ENCODE measurements around the gene KIZ.
A peak's percentile ranks its signal among the peaks of the same experiment; 100 is the strongest.
"Not testable (repeated sequence)": the region's sequence is repeated elsewhere in the genome, so short reads cannot be mapped to it uniquely, and the experiment has no call there.

Gene KIZ

DNA sequence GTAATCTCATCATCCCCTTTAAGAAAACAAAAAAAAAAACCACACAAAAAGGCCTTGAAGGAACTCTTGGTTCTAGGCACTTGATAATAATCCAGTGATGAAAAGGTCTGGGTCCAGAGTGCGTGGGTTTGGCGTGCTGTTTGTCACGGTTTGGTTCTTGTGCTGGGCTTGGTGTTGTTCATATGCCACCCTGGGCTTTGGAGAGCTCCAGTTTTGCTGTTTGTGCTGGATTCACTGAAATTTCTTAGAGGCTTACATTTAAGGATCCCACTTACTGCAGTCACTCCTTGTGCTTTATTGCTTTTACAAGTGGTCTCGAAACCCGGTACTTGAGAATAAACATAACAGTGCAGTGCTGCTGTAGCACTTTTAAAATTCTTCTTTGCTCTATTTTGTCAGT is 108.4 kb downstream of the KIZ start:
- DNase-seq = no peak

DNA sequence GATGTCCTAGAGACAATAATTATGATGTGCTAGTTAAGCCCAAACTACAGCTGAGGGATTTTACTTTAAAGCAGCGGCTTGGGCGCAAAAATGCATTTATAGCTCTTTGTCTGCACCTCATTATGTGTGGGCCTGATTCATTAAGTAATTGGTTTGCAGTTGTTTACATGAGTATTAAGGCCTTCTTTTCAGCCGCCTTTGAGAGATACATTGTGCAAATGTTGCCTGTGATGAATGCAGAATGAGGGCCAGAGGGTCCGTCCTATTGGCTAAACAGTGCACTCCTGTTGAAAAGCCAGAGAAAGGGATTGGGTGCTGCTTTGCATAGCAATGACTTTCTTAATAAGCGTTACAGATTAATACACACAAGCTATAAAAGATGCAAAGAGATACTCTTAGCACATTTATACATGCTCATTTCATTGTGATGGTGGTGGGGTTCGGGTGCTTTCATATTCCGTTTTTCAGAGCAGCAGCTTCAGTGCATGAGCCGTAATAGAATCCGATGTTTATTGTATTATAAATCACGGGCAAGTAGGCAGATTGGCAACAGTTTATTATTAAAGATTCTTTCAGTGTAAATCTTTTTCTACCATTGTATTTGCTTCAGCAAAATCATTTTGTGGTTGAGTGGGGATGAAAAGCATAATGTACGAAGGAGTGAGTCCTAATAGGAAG is 109.1 kb downstream of the KIZ start:
- no peak for DNase-seq

DNA sequence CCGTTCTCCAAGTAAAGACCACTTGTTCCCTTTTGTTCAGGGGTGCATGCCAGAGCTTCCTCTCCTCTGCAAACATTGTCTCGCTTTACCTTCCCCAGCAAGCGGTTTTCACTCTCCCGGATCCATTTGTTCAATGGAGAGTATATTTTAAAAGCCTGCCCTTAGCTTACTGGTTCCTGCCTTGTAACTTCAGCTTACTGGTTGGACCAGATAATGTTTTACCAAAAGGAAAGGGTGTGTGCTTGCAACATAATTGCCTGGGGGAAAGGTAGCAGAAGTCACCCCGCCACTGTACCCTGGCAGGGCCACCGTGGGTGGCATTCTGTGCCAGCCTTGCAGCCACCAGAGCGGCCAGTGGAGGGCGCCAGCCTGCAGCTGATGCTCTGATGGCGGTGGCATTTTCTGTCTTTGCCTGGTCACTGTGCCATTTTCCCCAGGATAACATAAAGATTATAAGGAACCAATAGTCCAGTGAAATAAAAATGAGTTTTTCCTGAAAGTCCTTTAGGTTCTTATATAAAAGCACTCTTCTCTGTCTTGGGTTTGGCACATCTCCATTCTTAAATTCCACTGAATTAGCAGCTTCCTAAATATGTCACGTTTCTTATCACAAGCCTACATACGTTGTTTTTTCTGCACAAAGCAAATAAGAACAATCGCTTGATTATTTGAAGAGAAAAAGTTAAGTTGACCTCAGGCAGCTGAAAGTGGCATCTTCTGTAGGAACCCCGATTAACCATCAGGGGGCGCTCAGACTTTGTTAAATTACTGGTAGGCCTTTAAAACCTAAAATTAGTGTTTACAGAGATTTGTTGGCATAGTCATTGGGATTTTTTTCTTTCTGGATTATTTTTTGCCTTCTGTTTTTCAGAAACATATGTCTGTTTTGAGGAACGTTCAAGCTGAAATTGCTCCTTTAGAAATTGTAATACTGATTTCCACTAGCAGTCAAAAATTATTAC is 109.9 kb downstream of the KIZ start:
- peak; percentile 40 for DNase-seq

DNA sequence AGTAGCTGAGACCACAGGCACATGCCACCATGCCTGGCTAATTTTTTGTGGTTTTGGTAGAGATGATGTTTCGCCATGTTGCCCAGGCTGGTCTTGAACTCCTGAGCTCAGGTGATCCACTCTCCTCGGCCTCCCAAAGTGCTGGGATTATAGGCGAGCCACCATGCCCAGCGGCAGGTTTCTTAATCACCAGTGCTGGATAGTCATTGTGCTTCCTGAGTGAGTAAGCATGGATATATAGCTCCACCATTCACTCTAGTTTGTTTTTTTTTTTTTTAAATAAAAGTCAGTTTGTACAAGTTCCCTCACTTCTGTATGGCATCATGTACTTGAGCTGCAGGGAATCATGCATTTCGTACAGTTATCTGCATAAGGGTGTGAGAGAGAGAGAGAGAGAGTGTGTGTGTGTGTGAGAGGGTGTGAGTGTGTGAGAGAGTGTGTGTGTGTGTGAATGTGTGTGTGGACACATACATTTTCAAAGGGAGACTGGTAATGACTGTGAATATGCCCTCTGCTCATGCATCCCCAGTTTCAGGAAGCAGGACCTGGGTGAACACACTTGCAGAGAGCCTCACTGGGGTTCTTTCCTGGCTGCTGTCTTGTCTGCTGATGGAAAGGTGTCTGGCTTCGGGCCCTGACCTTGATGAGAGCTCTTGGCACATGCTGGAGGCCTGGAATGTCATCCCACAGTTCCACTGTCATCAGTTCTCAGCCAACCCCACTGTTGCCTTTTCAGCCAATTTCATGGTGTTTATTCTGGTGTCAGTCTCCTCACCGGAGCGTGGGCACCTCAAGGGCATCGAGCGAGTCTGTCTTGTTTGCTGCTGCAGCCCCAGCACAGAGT is 112.3 kb downstream of the KIZ start:
- DNase-seq = no peak

DNA sequence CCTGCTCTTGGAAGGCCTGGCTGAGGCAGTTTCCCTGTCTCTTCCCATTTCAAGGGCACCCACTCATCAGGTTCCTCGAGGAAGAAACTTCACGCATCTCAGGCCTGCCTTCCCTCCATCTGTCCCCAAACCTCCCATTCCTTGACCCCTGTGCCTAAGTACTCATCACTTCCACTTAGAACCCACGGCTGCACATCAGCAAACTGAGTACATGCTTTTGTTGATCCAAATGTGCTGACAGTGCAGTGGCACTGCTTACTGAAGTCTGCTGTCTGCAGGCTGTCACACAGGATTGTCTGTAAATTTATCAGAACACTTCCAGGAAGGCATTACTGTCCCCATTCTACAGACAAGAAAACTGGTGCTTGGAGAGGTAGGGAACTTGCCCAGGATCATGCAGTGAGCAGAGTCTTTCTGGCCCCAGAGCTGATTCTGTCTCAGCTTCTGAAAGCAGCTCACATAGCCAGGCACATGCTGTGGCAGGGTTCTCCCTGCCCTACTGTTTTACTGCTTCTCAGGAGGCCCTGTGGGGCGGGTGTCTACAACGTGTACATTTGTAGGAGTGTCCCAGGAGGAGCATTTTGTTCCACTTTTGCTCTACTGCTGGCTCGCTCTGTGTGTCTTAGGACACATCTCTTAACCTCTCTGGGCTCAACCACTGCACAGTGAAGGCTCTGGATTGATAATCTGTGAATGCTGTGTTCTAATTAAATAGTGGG is 113.1 kb downstream of the KIZ start:
- no peak for DNase-seq

DNA sequence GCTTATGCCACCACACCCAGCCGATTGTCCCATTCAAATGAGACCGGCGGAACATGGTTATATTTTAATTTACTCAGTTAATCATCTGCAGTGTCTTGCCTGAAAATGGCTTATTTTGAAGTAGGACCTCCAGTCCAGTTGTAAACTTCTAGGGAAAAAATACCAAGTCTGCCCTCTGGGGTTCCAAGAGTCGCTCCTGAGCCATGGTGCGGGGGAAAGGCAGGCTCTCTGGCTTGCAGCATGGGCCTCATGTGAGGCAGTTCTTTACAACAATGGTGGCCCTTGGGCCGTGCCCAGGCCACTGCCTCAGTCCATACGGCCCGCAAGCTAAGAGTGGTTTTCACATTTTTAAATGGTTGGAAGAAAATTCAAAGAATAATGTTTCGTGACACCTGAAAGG is 114.5 kb downstream of the KIZ start:
- DNase-seq = no peak

- no peak for DNase-seq
Measured at GRCh38 chr20:21241406-21241805, 115.5 kb downstream of the KIZ start.

- DNase-seq = no peak
Measured at GRCh38 chr20:21243811-21244210, 117.9 kb downstream of the KIZ start.

DNA sequence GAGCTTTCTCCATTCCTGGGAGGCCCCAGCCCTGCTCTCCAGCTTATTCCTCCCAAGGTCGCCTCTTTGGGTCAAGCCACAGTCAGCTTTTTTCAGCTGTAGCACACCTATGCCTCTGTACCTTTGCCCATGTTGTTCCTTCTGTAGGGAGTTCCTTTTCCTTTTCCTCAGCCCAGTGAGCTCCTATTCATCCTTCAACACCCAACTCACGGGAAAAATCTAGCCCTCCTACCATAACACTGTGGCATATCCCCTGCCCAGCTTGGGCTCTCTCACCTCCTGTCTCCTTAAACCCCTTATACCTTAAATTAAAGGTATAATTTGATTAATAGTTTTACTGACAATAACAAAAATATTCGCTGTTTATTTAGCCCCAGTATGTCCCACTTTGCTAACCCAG is 118.9 kb downstream of the KIZ start:
- DNase-seq = no peak

GRCh38 chr20:21246161-21246560 is 120.3 kb downstream of the KIZ start:
- no peak for DNase-seq

DNA sequence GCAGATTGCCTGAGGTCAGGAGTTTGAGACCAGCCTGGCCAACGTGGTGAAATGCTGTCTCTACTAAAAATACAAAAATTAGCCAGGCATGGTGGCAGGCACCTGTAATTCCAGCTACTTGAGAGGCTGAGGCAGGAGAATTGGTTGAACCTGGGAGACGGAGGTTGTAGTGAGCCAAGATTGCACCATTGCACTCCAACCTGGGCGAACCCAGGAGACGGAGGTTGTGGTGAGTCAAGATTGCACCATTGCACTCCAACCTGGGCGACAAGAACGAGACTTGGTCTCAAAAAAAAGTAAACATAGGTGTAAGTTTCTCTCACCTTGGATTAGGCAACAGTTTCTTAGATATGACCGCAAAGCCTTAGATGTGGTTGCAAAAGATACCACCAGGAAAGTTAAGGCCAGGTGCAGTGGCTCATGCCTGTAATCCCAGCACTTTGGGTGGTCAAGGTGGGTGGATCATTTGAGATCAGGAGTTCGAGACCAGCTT is 121.8 kb downstream of the KIZ start:
- DNase-seq = not testable (repeated sequence)

- DNase-seq = no peak
Measured at GRCh38 chr20:21251278-21251677, 125.4 kb downstream of the KIZ start.

GRCh38 chr20:21257192-21257591 is 131.3 kb downstream of the KIZ start:
- DNase-seq = no peak

DNA sequence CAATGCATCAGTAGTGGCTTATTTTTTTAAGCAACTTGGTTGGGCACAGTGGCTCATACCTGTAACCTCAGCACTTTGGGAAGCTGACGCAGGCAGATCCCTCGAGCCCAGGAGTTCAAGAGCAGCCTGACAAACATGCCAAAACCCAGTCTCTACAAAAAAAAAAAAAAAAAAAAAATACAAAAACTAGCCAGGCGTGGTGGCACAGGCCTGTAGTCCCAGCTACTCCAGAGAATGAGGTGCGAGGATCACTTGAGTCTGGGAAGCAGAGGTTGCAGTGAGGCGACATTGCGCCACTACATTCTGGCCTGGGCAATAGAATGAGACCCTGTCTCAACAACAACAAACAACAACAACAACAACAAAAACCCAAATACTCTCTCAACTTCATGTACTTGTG is 132.5 kb downstream of the KIZ start:
- DNase-seq = no peak

DNA sequence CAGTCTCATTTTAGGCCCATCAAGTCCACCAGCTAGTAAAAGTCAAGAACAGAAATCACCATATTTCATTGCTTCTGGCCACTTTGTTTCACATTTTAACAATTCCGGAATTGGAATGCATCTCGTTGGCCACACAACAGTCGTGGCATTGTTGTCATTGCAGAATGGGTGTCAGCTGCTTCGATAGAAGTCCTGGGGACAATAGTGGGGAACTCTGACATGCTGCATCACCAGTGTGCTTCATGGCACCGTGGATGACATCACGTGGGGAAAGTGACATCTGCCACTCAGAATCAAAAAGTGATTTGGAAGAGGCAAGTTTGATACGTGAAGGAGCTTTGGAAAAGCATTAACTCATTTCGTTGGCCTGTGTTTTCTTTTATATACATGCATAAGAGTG is 133.5 kb downstream of the KIZ start:
- no peak for DNase-seq

GRCh38 chr20:21262812-21263211 is 136.9 kb downstream of the KIZ start:
- DNase-seq = no peak

- DNase-seq = no peak
Measured at GRCh38 chr20:21265261-21266190, 139.6 kb downstream of the KIZ start.

GRCh38 chr20:21266191-21266536 is 140.3 kb downstream of the KIZ start:
- no peak for DNase-seq

GRCh38 chr20:21269772-21270171 is 143.9 kb downstream of the KIZ start:
- no peak for DNase-seq

DNA sequence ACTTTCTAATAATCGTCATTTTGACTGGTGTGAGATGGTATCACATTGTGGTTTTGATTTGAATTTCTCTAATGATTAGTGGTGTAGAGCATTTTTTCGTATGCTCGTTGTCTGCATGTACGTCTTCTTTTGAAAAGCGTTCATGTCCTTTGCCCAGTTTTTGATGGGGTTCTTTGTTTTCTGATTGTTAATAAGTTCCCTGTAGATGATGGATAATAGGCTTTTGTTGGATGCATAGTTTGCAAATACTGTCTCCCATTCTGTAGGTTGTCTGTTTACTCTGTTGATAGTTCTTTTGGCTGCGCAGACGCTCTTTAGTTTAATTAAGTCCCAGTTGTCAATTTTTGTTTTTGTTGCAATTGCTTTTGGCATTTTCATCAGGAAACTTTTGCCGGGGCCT is 144.9 kb downstream of the KIZ start:
- no peak for DNase-seq

DNA sequence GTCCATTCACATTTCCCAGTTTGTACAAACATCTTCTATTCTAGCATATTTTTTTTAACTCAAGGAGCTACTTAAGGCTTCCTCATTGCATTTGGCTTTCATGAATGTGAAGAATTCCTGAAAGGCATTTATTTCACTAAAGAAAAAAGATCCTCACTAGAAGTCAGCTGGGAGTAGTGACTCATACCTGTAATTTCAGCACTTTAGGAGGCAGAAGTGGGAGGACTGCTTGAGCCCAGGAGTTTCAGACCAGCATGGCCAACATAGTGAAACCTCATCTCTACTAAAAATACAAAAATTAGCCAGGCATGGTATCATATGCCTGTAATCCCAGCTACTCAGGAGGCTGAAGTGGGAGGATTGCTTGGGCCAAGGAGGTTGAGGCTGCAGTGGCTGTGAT is 146.4 kb downstream of the KIZ start:
- no peak for DNase-seq

Data from activated CD4-positive, alpha-beta T cell treated with anti-CD3 and anti-CD28 coated beads for 1 hour (primary cell).